Thyroid gland (tissue), 4 donors: ENCODE measurements around the gene MMAB.

Experiments used
- CTCF ChIP-seq, 6 experiments: fragments of 200-600 bp in 3 of 6; fragments of 450-650 bp in 3 of 6; sonication (generic) in 3 of 6; IDR thresholded peaks; one replicate each; pipeline ENCODE4 v1.5.1; 2016 to 2019; ENCODE audit warnings: antibody characterized with exemption in 6 of 6, mild to moderate bottlenecking in 2 of 6, inconsistent platforms in 1 of 6, moderate library complexity in 1 of 6
- POLR2A ChIP-seq, 2 donors: fragments of 450-650 bp; IDR thresholded peaks; one replicate each; pipeline ENCODE4 v1.6.1; 2017; ENCODE audit warnings: antibody characterized with exemption in 2 of 2, mild to moderate bottlenecking in 2 of 2, moderate library complexity in 1 of 2

- TF ChIP-seq POLR2A (IDR thresholded peaks at IDR 0.05) (no peak), CTCF (IDR thresholded peaks at IDR 0.05) (no peak)
These were observed 12.2 kb downstream of the MMAB start for GRCh38 chr12:109560867-109561710.
